NK-92 (cell line): ENCODE measurements around the gene ASCC3.

Experiments
- DNase-seq: peaks from one replicate; lab custom pipeline; 2025; ENCODE audit not compliant: unreplicated experiment; lab: John Stamatoyannopoulos, UW

ASCC3 gene

DNA sequence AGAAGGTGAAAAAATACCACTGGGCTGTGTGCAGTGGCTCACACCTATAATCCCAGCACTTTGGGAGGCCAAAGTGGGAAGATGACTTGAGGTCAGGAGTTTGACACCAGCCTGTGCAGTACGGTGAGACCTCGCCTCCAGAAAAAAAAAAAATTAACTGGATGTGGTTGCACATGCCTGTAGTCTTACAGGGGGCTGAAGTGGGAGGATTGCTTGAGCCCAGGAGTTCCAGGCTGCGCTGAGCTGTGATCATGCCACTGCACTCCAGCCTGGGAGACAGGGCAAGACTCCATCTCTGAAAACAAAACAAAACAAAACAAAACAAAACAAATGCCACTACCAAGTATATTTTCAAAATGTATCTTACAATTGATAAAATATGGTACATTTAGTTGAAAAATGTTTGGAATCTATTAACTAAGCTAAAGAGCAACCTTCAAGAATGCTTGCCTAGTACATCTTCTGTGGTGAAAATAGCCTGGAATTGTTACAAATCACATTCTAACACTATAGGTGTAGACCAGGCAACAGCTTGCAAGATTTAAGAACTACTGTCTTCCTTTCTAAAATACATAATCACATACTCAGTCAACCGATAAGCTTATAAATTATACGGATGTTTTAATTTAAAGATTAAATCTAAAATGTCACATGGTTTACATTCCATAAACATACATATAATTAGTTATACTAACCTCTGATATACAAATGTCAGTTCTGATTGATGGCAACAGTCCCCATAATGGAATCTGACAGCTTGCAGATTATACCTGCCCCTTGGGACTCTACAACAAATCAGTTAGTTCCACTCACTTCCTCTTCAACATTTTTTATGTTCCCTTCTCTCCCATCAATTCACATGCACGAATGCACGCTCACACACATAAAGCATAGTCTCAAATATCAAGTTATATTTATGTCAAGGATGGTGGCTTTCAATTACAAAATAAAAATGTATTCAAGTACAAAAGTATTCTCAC is 150.8 kb downstream of the ASCC3 start:
- no peak for DNase-seq

DNA sequence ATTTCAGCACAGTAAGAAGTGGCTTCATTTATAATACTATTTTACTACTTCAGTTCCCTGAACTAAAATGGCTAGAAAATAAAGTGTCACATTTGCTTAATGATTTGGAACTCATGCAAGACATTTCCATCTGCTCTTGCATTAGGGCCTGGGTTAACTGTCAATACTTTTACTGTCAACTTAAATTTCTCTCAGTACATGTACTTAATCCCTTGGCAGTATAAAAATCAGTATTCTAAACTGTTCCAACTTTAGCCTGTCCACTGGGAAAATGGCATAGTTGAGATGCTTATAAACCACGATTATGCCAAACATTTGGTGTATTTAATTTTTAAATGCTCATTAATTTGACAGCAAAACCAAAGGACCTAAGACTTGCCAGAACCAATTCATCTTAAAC is 154.5 kb downstream of the ASCC3 start:
- no peak for DNase-seq

DNA sequence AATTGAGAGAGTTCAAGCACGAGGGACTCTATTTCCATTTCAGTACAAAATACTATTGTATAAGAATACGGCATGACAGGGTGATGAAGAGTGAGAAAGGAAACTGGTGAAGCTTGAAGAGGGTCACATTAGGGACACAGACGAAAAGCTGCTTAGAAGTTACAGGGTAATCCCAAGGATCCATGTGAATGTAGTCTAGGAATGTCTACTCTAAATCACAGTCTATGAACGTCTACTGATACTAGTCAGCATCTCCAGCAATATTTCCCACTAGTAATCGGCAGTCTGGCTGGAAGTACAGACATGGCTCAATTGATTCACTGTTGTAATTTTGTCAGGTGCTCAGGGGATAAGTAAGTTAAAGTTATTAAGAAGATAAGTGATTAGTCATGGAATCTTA is 156.4 kb downstream of the ASCC3 start:
- DNase-seq, result no peak

DNA sequence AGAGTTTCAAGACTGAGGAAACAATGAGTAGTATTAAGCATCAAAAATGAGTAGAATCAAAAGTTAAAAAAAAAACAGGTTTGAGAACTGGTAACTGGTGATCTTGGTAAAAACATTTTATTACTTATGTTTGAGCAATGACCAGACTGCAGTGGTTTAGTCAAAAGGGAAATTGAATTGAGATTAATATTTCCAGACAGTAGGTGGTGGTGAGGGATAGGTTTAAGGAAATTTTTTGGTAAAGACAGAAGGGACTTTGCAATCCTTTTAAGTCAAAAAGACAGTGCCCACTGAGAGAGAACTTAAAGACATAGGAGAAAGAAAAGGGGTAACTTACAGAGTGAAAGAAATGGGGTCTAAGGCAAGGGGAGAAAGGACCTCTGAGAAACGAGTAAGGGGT is 156.9 kb downstream of the ASCC3 start:
- DNase-seq, result no peak

DNA sequence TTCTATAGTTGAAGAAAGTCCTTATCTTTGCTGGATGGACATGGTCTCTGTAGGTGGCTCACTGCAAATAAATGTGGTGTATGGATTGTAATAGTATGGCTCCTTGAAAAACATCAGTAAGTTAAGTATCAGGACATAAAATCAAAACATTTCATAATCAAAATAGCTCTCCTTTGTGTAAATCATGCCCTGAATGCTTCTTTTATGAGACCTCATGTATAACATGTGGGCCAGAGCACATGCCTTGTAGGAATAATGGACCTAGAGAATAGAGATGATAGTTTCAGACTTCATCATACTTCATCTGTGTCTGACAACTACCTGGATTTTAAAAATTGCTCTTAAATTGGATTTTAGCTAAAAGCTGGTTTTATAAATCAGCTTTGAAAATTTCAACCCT is 159.9 kb downstream of the ASCC3 start:
- no peak for DNase-seq

DNA sequence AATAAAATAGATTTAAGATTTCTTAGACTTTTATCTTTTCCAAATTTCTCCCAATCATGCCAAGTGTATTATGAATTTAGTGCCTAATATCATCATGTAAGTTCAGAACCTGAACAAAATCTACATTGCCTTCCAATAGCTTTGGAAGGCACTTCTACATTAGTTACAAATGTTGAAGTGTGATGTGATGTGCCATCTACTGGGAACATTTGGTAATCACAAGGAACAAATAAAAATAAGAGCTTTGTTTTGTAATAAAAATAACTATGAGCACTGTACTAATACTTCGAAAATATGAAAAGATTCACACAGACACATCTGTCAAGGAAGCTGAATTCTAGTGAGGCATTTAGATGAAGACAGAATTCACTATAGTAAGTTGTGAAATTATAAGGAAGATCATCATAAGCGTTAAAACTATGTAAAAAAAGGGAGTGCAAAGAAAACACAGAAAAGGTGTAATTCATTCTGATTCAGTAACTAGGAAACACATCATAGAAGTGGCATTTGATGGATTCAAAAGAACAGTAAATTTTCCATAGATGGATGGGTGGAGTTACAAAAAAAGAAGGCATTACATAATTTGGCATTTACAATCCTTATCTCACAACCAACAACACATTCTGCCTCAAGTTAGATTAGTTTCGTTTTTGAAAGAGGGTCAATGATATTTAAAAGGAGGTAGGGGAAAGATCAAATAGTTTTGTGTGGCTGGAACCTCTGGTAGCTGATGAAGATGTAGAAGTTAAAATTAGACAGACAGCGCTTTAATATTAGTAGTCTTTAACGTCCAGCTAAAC is 161.0 kb downstream of the ASCC3 start:
- no peak for DNase-seq

DNA sequence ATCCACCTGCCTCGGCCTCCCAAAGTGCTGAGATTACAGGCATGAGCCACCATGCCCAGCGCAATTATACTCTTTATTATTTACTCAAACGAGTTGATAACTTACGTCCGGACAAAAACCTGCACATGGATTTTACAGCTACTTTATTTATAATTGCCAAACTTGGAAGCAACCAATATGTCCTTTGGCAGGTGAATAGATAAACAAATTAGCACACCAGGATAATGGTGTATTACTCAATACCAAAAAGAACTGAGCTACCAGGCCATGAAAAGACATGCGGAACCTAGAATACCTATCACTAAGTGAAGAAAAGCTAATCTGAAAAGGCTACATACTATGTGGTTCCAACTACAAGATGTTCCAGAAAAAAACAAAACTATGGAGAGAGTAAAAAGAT is 168.1 kb downstream of the ASCC3 start:
- DNase-seq, result no peak

DNA sequence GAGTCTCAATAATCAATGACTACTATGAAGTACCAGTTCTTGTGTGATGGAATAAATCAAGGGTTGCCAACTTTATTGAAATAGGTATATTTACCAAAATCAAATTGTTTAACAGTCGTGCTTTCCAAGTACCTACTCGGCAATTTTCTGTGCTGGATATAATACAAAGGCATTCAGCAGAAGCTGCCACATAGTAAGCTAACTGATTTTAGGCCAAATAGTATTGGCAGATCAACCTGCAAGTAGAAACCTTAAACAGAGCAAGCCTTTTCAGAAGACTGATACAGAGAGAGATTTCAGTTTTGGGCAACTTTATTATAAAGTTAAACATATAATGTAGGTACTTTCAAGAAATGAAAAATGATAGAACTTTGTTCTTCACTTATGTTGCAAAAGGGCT is 174.6 kb downstream of the ASCC3 start:
- no peak for DNase-seq

DNA sequence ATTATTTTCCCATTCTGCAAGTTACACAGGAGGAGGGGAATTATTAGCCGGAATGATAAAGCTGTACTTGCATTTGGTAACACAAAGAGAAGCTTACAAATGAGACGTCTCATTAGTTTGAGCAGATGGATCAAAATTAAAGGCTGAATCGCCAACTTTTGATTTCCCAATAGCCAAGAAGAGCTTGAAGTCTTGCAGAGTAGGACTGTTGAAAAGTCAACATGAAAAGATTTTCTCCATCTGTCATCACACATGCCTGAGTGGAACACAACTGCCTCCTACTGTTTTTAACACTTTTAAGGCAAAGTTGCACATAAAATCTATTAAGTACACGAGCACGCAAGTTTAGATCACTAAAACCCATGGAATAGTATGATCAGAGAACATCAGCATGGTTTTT is 176.2 kb downstream of the ASCC3 start:
- DNase-seq, result no peak

DNA sequence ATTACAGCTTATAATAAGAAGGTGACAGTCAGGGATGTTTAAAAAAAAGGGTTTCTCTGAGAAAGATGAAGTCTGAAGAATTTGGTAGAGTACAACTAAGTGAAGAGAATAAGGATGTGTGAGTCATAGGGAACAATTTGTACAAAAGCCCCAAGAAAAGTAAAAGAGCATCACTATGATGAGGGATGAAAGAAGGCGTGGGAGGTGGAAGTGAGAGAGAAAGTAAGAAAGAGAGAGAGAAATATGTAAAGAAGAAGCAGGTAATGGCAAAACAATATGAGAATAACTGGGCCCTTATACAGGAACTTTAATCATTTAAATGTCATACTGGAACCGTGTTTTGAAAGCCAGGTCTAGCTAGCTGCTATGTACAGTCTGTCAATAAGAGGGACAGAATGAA is 179.4 kb downstream of the ASCC3 start:
- no peak for DNase-seq

DNA sequence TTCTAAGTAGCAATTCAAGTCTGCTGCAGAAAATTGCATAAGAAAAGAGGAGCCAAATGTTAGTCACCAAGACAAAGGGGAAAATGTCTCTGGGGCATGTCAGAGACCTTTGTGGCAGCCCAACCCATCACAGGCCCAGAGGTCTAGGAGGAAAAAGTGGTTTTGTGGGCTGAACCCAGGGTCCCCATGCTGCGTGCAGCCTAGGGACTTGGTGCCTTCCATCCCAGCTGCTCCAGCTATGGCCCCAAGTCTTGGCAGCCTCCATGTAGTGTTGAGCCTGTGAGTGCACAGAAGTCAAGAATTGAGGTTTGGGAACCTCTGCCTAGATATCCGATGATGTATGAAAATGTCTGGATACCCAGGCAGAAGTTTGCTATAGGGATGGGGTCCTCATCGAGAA is 181.1 kb downstream of the ASCC3 start:
- no peak for DNase-seq

DNA sequence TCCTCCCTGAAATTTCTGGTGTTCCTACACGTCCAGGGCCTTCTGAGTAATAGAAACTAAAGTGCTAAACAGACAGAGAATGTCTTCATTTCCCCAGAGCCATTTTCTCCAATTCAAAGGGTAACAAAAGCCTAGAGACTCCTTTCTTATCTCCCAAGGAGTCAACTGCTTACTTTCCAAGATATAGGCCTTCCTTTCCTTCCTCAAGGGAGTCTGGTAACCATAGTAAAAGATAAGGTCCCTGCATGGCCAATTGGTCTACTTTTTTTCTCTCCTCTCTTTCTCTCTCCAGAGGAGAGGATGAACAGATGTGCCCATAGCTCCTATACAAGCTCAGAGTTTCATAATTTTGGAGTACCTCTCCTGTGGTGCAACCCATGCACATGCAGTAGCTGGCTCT is 185.7 kb downstream of the ASCC3 start:
- DNase-seq, result no peak

DNA sequence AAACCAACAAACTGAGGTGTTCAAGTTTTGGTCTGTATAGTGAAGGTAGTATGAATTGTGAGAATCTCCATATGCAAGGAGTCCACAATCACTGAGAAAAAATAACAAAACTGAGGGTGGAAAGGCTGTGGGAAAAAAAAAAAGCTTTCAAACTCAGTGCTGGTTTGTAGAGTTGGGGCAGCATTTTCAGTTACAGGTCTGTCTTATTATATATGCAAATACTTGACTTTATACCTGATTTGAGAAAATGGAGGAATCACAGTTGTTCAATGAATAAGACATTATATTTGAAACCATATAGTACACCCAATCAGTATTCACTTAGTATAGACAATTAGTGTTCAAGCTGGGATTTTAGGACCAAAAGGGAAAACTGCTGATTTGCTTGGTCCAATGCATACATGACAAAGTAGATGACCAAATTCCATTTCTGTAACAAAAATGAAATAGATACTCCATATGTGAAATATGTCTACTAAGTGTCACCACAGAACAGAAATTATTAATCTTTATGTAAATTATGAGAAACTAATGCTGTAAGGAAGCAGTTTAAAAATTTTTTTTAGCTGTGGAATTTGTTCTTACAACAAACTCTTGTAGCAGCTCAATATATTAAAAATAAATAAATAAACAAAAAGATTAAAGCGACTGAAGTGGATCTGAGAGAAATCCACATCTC is 187.7 kb downstream of the ASCC3 start:
- no peak for DNase-seq

DNA sequence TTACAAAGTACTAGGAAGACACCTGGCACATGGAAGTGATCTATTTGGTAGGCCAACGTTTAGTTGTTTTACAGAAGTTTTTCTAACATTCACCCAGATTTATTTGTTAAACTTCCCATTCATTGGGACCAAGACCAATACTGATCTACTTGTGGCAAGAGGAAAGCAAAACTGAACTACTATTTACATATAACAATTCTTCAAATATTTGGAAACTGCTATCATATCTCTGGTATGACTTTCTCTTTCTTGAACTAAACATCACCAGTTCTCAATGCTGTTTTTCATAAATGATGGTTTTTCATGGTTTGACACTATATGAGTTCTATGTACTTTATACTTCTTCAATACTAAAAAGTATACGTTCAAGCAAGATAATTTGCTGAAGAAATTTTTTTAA is 189.2 kb downstream of the ASCC3 start:
- no peak for DNase-seq

DNA sequence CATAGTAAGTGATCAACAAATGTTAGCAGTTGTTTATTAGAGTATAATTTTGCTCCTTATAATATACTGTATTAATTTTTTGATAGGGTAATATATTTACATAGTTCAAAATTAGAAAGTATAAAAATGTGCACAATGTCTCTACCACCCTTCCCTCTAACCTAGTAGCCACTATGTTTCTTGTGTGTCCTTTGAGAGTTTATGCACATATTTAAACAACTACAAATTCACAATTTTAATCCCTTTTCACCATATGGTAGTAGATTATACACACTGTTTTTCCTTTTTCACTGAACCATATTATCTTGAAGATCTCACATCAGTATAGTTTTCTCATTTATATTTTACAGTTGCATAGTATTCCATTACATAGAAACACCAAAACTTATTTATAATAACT is 194.9 kb downstream of the ASCC3 start:
- DNase-seq, result no peak

DNA sequence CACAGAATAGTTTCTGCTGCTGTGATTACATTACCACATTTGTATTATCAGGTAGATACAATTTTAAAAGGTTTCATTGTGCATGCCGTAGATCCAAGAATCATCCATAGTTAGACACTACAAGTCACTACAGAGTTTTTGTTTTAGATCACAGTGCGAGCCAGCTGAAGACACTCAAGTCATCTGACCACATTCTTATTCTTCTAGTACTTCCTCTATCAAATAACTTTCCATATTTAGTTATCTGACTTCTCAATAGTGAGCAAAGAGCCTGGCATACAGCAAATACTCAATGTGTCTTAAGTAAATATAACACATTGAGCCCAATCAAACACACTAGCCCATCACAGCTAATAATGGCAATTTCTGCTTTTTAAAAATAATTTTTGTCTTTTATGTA is 195.4 kb downstream of the ASCC3 start:
- no peak for DNase-seq

DNA sequence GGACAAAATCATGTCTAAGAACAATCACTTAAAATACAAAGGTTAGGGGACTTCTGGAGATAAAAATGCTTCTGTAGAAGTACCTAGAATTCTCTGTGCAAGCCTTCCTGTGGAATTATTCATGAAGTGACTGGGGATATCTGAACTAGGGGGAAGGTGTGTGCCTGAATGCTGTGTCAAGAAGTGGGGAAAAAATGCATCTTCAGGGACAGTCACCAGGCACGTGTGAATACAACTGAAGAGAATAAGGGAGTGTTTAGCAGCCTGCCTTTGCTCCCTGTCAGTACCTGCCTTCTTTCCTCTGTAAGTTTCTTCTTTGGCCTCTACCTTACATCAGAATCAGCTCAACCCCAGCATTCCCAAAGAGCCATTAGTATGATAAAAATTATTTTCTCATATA is 201.0 kb downstream of the ASCC3 start:
- no peak for DNase-seq

DNA sequence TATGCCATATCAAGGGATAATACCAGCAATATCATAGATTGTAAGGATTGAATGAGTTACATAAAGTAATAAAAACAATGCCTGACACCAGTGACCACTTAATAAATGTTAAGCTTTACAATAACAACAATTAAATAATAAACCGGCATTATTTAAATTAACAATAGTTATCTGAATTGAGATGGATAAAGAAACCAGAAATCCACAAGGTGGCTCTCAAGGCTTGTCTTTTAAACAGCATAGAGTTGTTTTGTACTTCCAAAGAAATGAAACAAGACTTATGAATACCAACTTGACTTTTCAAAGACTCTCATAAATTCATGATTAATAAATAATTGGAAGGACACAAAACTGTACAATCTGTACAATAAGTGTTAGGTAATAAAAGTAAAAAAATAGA is 203.1 kb downstream of the ASCC3 start:
- no peak for DNase-seq

DNA sequence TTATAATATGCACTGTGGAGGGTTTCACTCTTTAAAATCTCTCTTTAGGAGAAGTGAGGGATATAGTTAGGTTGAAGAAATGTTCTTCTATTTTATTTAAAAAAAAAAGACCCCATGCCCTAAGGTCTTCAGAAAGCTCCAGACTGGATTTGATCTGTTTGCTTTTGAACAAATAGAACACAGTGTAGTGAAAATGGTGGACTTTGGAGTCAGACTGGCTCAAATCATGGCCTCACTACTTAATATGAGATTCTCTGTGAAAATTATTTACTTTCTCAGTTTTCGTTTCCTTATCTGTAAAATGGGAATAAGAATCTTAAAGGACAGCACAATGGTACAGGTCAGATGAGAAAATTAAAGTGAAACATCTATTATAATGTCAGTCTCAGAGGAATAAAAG is 203.9 kb downstream of the ASCC3 start:
- no peak for DNase-seq

DNA sequence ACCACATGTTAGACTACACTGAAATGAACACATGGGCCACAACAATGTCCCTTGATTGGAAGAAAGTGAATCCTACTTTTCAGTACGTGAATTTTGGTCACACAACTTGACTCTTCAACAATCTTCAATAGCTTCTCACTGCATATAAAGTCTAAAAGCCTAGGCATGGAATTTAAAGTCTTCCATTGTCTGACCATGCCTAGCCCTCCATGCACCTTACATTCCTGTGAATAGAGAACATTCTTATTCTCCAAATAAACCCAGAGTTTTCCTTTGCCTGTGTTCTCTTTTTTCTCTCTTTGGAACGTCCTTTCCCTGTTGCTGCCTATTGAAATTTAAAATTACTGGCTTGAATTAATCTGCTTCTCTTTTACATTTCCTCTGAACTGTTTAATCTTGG is 207.5 kb downstream of the ASCC3 start:
- DNase-seq, result no peak

DNA sequence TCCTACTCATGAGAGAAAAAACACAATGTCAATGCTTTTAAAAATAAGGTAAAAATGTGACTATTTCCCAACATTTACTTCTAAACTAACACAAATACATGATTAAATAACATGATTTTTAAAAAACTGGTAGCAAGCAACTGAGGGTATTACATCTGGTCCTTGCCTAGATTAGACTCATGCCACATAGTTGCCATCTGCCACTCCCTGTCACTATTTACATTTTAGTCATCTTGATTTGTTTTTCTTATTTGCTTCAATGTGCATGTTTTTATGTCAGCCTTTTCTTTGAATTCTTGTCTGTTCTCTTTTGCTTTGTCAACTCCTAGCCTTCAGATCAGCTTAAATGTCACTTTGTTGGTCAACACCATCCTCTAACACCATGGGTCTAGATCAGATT is 209.4 kb downstream of the ASCC3 start:
- no peak for DNase-seq

DNA sequence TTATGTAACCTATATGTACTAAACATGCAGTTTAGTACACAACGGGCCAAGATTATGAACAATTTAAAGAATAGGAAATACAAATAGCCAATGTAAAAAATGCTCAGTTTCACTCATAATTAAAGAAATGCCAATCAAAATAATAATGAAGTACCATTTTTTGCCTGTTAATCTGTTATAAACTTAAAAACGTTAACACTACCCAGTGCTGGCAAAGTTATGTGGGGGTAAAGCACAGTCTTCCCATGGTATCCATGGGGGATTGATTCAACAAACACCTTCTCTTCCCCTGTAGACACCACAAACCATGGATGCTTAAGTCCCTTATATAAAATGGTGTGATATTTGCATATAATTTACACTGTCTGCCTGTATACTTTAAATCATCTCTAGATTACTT is 211.1 kb downstream of the ASCC3 start:
- DNase-seq, result no peak
